Astrocyte of the cerebellum (primary cell): Measurements from ENCODE around the gene PM20D1.

Experiments
- DNase-seq: peaks from one replicate; pipeline ENCODE4 v3.0.0-alpha.2; 2011; ENCODE audit warnings: low read depth
- H3K4me3 ChIP-seq: 2 replicates; pipeline ENCODE4 v1.5.1; 2011; ENCODE audit warnings: mild to moderate bottlenecking, low read depth, low read length, moderate library complexity
- in situ Hi-C: cut with HindIII; loops from 2 replicates; pipeline ENCODE4 v1.10.0; 2017; ENCODE audit warnings: low sequenced_read_pairs
- TF ChIP-seq, protein P1 (sequence below): IDR thresholded peaks from 2 replicates; pipeline ENCODE4 v1.5.1; 2012; ENCODE audit warnings: low read length, low read depth, moderate library complexity, mild to moderate bottlenecking; ENCODE audit errors: missing control alignments

Gene PM20D1

GRCh38 chr1:205804605-205805004 is 45.3 kb downstream of the PM20D1 start:
- no peak overlapping the region for H3K4me3 ChIP-seq

GRCh38 chr1:205803986-205804385 is 45.9 kb downstream of the PM20D1 start:
- in situ Hi-C loops, result no loop called here
- H3K4me3 ChIP-seq, result no peak overlapping the region
- DNase-seq, result no peak
- TF ChIP-seq, protein P1, sequence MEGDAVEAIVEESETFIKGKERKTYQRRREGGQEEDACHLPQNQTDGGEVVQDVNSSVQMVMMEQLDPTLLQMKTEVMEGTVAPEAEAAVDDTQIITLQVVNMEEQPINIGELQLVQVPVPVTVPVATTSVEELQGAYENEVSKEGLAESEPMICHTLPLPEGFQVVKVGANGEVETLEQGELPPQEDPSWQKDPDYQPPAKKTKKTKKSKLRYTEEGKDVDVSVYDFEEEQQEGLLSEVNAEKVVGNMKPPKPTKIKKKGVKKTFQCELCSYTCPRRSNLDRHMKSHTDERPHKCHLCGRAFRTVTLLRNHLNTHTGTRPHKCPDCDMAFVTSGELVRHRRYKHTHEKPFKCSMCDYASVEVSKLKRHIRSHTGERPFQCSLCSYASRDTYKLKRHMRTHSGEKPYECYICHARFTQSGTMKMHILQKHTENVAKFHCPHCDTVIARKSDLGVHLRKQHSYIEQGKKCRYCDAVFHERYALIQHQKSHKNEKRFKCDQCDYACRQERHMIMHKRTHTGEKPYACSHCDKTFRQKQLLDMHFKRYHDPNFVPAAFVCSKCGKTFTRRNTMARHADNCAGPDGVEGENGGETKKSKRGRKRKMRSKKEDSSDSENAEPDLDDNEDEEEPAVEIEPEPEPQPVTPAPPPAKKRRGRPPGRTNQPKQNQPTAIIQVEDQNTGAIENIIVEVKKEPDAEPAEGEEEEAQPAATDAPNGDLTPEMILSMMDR, result no peak

More at GRCh38 chr1:205804605-205805004, 45.3 kb downstream of the PM20D1 start:
- in situ Hi-C loops, result loop anchor here (5.0 kb wide), 1 partner anchor 58 kb away; no protein-coding TSS in a partner anchor
- TF ChIP-seq, protein P1, result no peak
- no peak for DNase-seq

GRCh38 chr1:205802060-205802459 is 47.9 kb downstream of the PM20D1 start:
- TF ChIP-seq, protein P1, result no peak
- in situ Hi-C loops, result no loop called here
- H3K4me3 ChIP-seq, result no peak overlapping the region
- DNase-seq, result no peak

GRCh38 chr1:205800981-205801703 is 48.8 kb downstream of the PM20D1 start:
- TF ChIP-seq, protein P1, result no peak
- no peak overlapping the region for H3K4me3 ChIP-seq
- in situ Hi-C loops, result no loop called here
- no peak for DNase-seq

- H3K4me3 ChIP-seq, result no peak overlapping the region
- TF ChIP-seq, protein P1, result no peak
- no peak for DNase-seq
- in situ Hi-C loops, result no loop called here
These were observed 49.5 kb downstream of the PM20D1 start for GRCh38 chr1:205800427-205800826.

GRCh38 chr1:205798577-205798976 is 51.4 kb downstream of the PM20D1 start:
- in situ Hi-C loops, result no loop called here
- no peak for DNase-seq
- no peak overlapping the region for H3K4me3 ChIP-seq
- TF ChIP-seq, protein P1, result no peak

GRCh38 chr1:205797168-205797567 is 52.8 kb downstream of the PM20D1 start:
- DNase-seq, result no peak
- no peak overlapping the region for H3K4me3 ChIP-seq
- TF ChIP-seq, protein P1, result no peak
- in situ Hi-C loops, result no loop called here
